ENCODE results near the gene LRAT.

LRAT gene

DNA sequence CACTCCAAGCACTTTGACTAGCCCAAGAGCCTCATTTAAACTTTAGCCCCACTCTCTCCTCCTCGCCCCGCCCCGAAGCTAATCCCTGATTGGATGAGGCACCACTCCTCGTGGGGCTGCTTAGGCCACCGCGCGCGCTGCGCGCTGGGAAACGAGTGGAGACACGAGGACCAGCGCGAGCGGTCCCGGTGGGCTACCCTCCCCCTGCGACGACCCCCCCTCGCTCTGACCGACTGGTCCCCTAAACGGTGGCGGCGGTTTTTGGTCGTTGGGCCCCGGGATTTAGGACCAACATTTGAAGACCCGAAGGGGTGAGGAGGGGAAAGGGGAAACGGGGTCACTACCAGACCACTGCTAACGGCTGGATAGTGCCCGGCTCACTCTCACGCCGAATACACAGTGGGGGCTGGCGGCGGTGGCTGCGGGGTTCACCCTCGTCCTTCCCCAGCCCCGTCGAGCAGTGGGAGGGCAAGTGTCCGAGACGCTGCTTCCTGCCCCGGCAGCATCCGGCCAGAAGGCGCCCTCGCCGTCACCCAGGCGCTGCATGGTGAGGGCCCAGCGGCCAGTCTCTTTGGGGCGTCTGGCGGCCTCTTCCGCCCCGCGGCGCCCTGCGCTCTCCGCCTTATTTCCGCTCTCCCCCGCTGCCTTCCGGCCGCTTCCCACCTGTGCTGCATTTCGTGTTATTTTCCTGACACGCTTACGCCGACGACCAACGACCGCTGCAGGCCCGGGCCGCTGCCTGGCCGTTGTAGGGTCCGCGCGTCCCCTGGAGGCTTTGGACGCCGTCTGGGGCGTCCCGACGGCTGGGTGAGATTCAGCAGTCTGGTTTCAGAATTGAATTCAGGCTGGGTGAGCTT, 37.6 kb downstream of the LRAT start, which contains the start of gene RBM46:
RBM46 (plus strand) TSS at position 147 of the 857 bp plus-strand sequence. CDS start 15,481 bp downstream, outside the sequence.
- Histone ChIP-seq H4K20me1 (ENCODE audit: insufficient read depth, low read length) (no peaks in the 10 kb centered on the region), H3K27ac (ENCODE audit: low read length) (no peak within 1 kb of the TSS), H3K9me3 (ENCODE audit: insufficient read depth, low read length) (no peaks in the 10 kb centered on the region), H3K79me2 (ENCODE audit: low read length) (no peaks in the 10 kb centered on the region), H3K36me3 (replicated peaks; ENCODE audit: low read depth, low read length) (no peaks in the 10 kb centered on the region), H3K27me3 (ENCODE audit: low read depth, low read length) (no peaks in the 10 kb centered on the region), H3K4me3 (ENCODE audit: low read length) (no peak within 1 kb of the TSS), H3K4me1 (ENCODE audit: low read length) (no peaks in the 10 kb centered on the region), H2AFZ (ENCODE audit: low read depth, low read length) (no peak within 1 kb of the TSS), H3K9ac (ENCODE audit: low read length) (no peak within 1 kb of the TSS), H3K4me2 (ENCODE audit: low read length) (no peak within 1 kb of the TSS)
- TF ChIP-seq, protein P1, sequence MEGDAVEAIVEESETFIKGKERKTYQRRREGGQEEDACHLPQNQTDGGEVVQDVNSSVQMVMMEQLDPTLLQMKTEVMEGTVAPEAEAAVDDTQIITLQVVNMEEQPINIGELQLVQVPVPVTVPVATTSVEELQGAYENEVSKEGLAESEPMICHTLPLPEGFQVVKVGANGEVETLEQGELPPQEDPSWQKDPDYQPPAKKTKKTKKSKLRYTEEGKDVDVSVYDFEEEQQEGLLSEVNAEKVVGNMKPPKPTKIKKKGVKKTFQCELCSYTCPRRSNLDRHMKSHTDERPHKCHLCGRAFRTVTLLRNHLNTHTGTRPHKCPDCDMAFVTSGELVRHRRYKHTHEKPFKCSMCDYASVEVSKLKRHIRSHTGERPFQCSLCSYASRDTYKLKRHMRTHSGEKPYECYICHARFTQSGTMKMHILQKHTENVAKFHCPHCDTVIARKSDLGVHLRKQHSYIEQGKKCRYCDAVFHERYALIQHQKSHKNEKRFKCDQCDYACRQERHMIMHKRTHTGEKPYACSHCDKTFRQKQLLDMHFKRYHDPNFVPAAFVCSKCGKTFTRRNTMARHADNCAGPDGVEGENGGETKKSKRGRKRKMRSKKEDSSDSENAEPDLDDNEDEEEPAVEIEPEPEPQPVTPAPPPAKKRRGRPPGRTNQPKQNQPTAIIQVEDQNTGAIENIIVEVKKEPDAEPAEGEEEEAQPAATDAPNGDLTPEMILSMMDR (IDR thresholded peaks at IDR 0.05; ENCODE audit: low read depth, low read length), result no peak
- no peak for TF ChIP-seq EZH2phosphoT487 (IDR thresholded peaks at IDR 0.05; ENCODE audit: low read depth)

DNA sequence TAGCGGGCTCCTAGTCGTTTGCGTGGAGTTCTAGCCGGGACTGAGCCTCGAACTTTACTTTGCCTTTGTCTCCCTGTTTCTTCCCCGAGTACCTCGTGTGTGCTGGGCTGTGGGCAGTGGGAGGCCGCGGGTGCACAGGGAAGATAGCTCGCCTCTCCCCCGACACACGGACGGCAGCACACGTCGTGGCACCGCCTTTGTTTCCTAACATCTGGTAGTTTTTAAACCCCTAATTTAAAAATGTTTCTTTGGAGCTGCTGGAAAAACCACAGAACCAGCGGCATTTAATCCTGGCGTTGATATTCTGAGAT, 38.1 kb downstream of the LRAT start:
- TF ChIP-seq EZH2phosphoT487 (IDR thresholded peaks at IDR 0.05; ENCODE audit: low read depth), result no peak
- TF ChIP-seq, protein P1 (IDR thresholded peaks at IDR 0.05; ENCODE audit: low read depth, low read length), result no peak
- Histone ChIP-seq H3K4me2 (ENCODE audit: low read length) (no peak overlapping the region), H3K4me3 (ENCODE audit: low read length) (no peak overlapping the region), H3K27ac (ENCODE audit: low read length) (no peak overlapping the region), H3K9me3 (ENCODE audit: insufficient read depth, low read length) (no peaks in the 10 kb centered on the region), H3K79me2 (ENCODE audit: low read length) (no peaks in the 10 kb centered on the region), H4K20me1 (ENCODE audit: insufficient read depth, low read length) (no peaks in the 10 kb centered on the region), H3K9ac (ENCODE audit: low read length) (no peak overlapping the region), H3K36me3 (replicated peaks; ENCODE audit: low read depth, low read length) (no peaks in the 10 kb centered on the region), H3K27me3 (ENCODE audit: low read depth, low read length) (no peaks in the 10 kb centered on the region), H2AFZ (ENCODE audit: low read depth, low read length) (no peak overlapping the region), H3K4me1 (ENCODE audit: low read length) (no peaks in the 10 kb centered on the region)
